Subcutaneous adipose tissue (tissue), 4 donors: ENCODE data around the gene ADGRD2. TPM values are rescaled to one million over a fixed set of nuclear protein-coding genes. Genes with fewer than 3 reads are reported as not detected.

Experiments used
- total RNA-seq, 4 donors: library from RNA; depleted of rRNA; stranded (reverse); fragments of >200 nt; gene quantifications; one replicate each; pipeline ENCODE4 v1.1.0, GENCODE V29; 2016
- TF ChIP-seq, protein P1 (sequence below): fragments of 450-650 bp; IDR thresholded peaks from one replicate; pipeline ENCODE4 v1.5.1; 2016; ENCODE audit warnings: low read depth, mild to moderate bottlenecking, control low read depth, antibody characterized with exemption, moderate library complexity

The ADGRD2 gene
- total RNA-seq, 4 donors from 2014 or later = not detected

GRCh38 chr9:124495126-124496074, 45.1 kb downstream of the ADGRD2 start:
- TF ChIP-seq, protein P1, sequence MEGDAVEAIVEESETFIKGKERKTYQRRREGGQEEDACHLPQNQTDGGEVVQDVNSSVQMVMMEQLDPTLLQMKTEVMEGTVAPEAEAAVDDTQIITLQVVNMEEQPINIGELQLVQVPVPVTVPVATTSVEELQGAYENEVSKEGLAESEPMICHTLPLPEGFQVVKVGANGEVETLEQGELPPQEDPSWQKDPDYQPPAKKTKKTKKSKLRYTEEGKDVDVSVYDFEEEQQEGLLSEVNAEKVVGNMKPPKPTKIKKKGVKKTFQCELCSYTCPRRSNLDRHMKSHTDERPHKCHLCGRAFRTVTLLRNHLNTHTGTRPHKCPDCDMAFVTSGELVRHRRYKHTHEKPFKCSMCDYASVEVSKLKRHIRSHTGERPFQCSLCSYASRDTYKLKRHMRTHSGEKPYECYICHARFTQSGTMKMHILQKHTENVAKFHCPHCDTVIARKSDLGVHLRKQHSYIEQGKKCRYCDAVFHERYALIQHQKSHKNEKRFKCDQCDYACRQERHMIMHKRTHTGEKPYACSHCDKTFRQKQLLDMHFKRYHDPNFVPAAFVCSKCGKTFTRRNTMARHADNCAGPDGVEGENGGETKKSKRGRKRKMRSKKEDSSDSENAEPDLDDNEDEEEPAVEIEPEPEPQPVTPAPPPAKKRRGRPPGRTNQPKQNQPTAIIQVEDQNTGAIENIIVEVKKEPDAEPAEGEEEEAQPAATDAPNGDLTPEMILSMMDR = no peak

DNA sequence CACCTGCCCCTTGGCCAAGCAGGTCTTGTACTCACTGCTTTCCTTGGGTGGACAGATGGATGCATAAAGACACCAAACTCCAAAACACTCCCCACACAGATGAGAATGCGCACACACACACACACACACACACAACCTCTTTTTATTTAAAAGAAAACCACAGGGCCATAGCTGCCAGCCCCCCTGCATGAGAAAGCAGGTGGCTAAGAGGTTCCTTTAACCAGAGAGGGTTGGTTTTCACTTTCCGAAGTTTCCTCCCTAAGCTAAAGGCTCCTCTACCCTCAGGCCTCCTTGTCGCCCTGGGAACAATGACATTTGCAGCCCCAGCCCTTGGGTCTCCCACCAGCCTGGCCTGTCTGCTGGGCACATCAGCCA, 45.8 kb downstream of the ADGRD2 start:
- TF ChIP-seq, protein P1 = no peak

DNA sequence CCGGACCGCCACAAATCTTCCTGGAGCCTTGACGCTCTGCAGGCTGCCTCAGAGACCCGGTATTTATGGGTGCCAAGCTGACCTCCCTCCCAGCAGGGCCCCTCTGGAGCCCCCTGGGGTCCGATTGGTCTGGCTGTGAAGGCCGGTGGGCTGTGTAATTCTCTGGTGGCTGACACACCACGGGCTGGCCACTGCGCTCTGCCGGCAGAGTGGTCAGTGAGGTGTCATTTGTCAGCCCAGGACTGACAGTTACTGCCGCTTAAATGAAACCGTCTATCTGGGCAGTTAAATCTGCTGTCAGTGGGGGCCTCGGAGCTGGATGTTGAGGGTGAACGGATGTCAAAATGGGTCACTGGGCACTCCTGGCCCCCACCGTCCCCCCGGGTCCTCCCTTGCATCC, 46.2 kb downstream of the ADGRD2 start:
- TF ChIP-seq, protein P1 = no peak

GRCh38 chr9:124497441-124497840, 47.2 kb downstream of the ADGRD2 start:
- TF ChIP-seq, protein P1 = no peak

DNA sequence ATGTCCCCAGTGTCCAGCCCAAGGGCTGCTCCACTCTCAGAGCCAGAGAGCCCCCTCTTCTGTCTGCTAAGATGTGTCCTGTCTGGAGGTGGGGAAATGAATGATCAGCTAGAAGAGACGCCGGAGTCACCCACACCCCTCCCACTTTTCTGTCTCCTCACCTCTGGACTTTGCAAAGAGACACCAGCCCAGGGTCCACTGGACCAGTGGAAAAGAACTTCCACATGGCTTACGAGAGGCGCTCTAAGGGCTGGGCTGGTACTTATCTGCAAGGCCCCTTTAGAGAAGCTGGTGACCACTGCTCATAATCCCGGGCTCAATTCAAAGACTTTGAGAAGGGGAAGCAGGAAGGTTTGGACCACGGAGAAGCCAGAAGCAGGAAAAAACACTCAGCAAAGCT, 47.8 kb downstream of the ADGRD2 start:
- TF ChIP-seq, protein P1 = no peak

DNA sequence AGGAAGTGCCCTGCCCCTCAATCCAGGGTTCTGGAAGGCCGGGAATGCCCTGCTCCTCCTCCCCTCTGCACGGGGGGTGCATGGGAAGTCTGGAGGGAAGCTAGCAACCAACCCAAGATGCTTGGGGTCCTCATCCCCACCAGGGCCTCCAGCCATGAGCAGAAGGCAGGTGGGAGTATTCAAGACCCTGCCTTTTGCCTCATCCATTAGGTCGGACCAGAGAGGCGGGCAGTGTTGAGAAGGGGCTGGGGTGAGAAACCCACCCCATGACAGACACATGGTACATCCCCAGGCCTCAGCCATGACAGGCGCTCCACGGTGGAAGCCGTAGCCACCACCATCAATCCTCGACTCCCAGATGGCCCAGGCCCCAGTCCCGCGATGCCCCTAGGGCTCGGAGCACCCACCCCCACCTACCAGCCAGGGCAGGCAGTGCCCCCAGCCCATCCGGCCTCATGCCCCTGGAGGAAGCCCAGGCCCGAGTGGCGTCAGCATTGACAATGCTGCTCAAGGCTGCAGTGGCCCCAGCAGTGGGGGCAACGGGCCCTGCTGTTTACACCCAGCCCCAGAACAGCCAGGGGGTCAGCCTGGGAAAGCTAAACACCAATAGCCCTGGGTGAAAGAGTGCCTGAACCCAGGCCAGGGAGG, 48.4 kb downstream of the ADGRD2 start:
- TF ChIP-seq, protein P1 = no peak

- TF ChIP-seq, protein P1 = no peak
Measured at GRCh38 chr9:124499216-124499615, 49.0 kb downstream of the ADGRD2 start.
